Measurements from ENCODE around the gene FAM25G.

The FAM25G gene

DNA sequence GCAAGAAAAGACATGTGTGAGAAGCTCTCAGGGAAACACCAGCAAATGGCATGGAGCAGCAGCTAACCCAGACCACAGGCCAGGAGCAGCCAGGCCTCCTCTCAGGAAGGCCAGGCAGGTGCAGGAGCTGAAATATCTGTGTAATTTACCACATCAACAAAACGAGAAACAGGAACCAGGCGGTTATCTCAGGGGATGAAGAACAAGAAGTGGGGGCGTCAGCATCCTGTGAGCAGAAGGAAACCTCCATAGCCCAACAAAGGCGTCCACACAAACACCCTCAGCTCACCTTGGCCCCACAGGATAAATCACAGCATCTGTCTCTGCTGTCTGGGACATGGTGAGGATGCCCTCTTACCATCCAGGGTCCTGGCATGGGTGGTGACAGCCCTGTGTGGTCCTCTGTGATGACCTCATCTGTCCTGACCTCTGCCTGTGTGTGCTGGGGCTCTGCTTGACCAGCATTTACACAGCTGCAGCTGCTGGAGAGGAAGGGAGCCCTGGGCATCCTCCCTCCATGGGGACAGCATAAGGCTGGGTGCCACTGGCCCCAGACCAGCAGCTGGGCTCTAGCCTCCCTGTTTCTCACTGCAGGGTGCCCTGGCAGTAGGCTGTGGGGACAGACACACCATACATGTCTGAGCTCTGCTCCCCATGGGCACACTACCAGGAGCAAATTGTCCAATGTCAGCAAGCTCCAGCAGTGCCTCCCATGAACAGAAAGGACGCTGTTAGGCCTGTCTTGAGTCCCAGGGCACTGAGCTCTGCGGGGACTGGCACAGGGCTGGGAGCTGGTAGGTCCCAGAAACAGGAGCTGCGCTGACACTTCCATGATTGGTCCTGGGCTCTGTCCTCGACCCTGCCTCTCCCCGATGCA is 42.2 kb downstream of the FAM25G start:
- peak in 5 of 58 donors; percentile 12 to 44 (median 25) for DNase-seq

- DNase-seq = no peak
Observed at GRCh38 chr10:47447705-47448104, 43.8 kb downstream of the FAM25G start.

- no peak for DNase-seq
Observed at GRCh38 chr10:47447209-47447608, 44.3 kb downstream of the FAM25G start.

- no peak for DNase-seq
Observed at GRCh38 chr10:47445720-47446119, 45.8 kb downstream of the FAM25G start.

DNA sequence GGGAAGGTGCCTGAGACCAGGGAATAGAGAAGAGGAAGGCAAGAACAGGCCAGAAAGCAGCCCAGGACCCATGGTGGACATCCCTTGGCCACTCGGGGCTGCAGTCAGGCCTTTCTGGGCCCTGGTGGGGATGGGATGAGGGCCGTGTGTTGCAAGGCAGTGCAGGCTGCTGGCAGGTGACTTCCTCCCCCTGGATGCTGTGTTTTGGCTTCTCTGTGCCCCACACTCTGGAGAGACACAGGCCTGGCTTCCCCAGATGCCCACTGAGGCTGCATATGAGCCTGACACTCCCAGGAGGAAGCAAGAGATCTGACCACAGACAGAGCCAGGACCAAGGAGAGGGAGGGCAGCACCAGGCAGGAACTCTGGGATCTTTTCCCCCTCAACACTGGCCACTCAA is 47.5 kb downstream of the FAM25G start:
- DNase-seq = no peak

- no peak for DNase-seq
Observed at GRCh38 chr10:47443145-47443544, 48.4 kb downstream of the FAM25G start.

- no peak for DNase-seq
Observed at GRCh38 chr10:47442351-47442750, 49.1 kb downstream of the FAM25G start.

GRCh38 chr10:47441938-47442337 is 49.6 kb downstream of the FAM25G start:
- DNase-seq = no peak

DNA sequence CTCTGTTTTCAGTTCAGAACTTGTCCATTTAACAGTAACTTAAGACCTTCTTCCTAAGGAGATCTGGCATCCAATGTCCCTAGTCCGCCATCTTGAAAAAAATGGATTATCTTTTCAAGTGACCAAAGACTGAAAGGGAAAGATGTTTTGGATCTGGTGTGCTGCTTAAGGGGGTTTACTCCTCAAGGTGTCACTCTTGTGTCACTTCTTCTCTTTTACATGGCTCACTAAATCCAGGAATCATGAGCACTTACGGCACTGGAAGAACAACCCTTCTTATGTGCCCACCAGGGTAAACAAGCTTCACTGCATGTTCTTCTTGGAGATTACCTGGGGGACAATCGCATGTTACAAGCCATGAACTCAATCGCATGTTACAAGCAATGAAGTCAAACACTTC is 51.3 kb downstream of the FAM25G start:
- DNase-seq = no peak

GRCh38 chr10:47438857-47439474 is 52.5 kb downstream of the FAM25G start:
- DNase-seq = no peak
